Esophagus squamous epithelium (tissue), 4 donors: ENCODE data around the gene ZBTB14.

Source experiments
- CTCF ChIP-seq, 6 experiments: fragments of 450-650 bp in 4 of 6; fragments of 200-600 bp in 2 of 6; sonication (generic) in 2 of 6; IDR thresholded peaks; one replicate each; pipeline ENCODE4 v1.5.1; 2016 to 2019; ENCODE audit warnings: antibody characterized with exemption in 6 of 6, mild to moderate bottlenecking in 4 of 6, moderate library complexity in 4 of 6
- POLR2A ChIP-seq, 4 donors: fragments of 450-650 bp; IDR thresholded peaks; one replicate each; pipeline ENCODE4 v1.6.1; 2017; ENCODE audit warnings: antibody characterized with exemption in 4 of 4, mild to moderate bottlenecking in 4 of 4, moderate library complexity in 3 of 4

DNA sequence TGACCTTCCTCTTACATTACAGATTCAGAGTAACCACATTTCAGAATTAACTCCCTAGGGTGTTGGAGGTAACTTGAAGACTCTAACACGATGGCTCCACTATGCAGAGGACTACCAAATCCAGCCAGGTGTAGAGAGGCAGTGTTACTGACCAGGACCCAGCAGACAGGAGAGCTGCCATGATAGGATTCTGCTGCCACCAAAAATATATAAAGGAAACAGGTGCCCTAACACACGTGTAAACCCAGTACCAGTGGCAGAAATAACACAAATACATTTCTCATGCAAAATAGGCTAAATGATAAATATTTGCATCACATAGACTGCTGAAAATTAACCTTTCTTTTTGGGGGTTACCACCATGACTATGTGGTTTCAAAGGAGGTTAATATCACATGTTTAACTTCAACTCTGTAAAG lies 7.0 kb downstream of the ZBTB14 start:
- TF ChIP-seq POLR2A (IDR thresholded peaks at IDR 0.05) (no peak), CTCF (IDR thresholded peaks at IDR 0.05) (no peak)
